GM23338 (cell line): ENCODE measurements around the gene ASPHD2. TPM values are rescaled to one million over a fixed set of nuclear protein-coding genes. Genes with fewer than 3 reads are reported as not detected.

Source experiments
- ATAC-seq: fragments of 200-7000 bp; cut with Tn5 transposase; 3 replicates; pipeline ENCODE4 v1.9.1; 2020
- DNase-seq: peaks from one replicate; pipeline ENCODE4 v3.0.0-alpha.2; 2015; ENCODE audit warnings: low spot score
- H2AFZ ChIP-seq: fragments of 200-600 bp; sonication (generic); 2 replicates; pipeline ENCODE4 v1.8.0; 2016; ENCODE audit warnings: antibody characterized with exemption, mild to moderate bottlenecking, moderate library complexity
- H3F3A ChIP-seq: fragments of 200-600 bp; sonication (generic); replicated peaks from 2 replicates; pipeline ENCODE4 v1.8.0; 2017; ENCODE audit warnings: antibody characterized with exemption, mixed run types, low read depth
- H3K27ac ChIP-seq: fragments of 200-600 bp; sonication (generic); 2 replicates; pipeline ENCODE4 v1.6.1; 2016; ENCODE audit warnings: low read depth
- H3K27me3 ChIP-seq: fragments of 200-600 bp; sonication (generic); 2 replicates; pipeline ENCODE4 v1.8.0; 2016; ENCODE audit warnings: mild to moderate bottlenecking, mixed run types, moderate library complexity; ENCODE audit not compliant: insufficient read depth
- H3K36me3 ChIP-seq: fragments of 200-600 bp; sonication (generic); 2 replicates; pipeline ENCODE4 v1.8.0; 2016; ENCODE audit warnings: mild to moderate bottlenecking; ENCODE audit not compliant: insufficient read depth
- H3K4me1 ChIP-seq: fragments of 200-600 bp; sonication (generic); 2 replicates; pipeline ENCODE4 v1.8.0; 2016; ENCODE audit warnings: mild to moderate bottlenecking, moderate library complexity; ENCODE audit not compliant: insufficient read depth
- H3K4me2 ChIP-seq: fragments of 200-600 bp; sonication (generic); 2 replicates; pipeline ENCODE4 v1.7.1; 2017; ENCODE audit warnings: mixed run types
- H3K4me3 ChIP-seq: fragments of 200-600 bp; sonication (generic); 2 replicates; pipeline ENCODE4 v1.6.1; 2016; ENCODE audit warnings: mixed run types
- H3K79me2 ChIP-seq: fragments of 200-600 bp; sonication (generic); replicated peaks from 2 replicates; pipeline ENCODE4 v1.8.0; 2017; ENCODE audit warnings: mild to moderate bottlenecking; ENCODE audit not compliant: insufficient read depth
- H3K9me2 ChIP-seq: fragments of 200-600 bp; sonication (generic); 2 replicates; pipeline ENCODE4 v1.8.0; 2017; ENCODE audit not compliant: insufficient read depth
- H4K20me1 ChIP-seq: fragments of 200-600 bp; sonication (generic); replicated peaks from 2 replicates; pipeline ENCODE4 v1.8.0; 2017; ENCODE audit warnings: mild to moderate bottlenecking; ENCODE audit not compliant: insufficient read depth
- H3K27ac Mint-ChIP-seq: 2 replicates; pipeline ENCODE4 v1.8.0; 2020; ENCODE audit warnings: inconsistent platforms, mild to moderate bottlenecking, moderate library complexity, mixed read lengths
- H3K27me3 Mint-ChIP-seq: 3 replicates; pipeline ENCODE4 v1.8.0; 2022; ENCODE audit warnings: low read depth, mild to moderate bottlenecking, moderate library complexity, mixed read lengths, inconsistent platforms; ENCODE audit not compliant: insufficient read depth, poor library complexity
- H3K36me3 Mint-ChIP-seq: 3 replicates; pipeline ENCODE4 v1.8.0; 2021; ENCODE audit warnings: low read depth, mild to moderate bottlenecking, inconsistent platforms, moderate library complexity, mixed read lengths
- H3K4me1 Mint-ChIP-seq: 3 replicates; pipeline ENCODE4 v1.8.0; 2020; ENCODE audit warnings: mild to moderate bottlenecking, inconsistent platforms, mixed read lengths
- H3K4me3 Mint-ChIP-seq: 3 replicates; pipeline ENCODE4 v1.8.0; 2021; ENCODE audit warnings: moderate library complexity, mild to moderate bottlenecking, inconsistent platforms, mixed read lengths
- H3K9me3 Mint-ChIP-seq: 3 replicates; pipeline ENCODE4 v1.8.0; 2020; ENCODE audit warnings: moderate library complexity, mild to moderate bottlenecking, inconsistent platforms, mixed read lengths
- CREB1 ChIP-seq: fragments of 250-450 bp; sonication (Bioruptor Pico); IDR thresholded peaks from 2 replicates; pipeline ENCODE4 v1.5.0; 2020; ENCODE audit warnings: low read depth, mild to moderate bottlenecking, moderate library complexity
- CTCF ChIP-seq, 2 experiments: fragments of 200-600 bp in 1 of 2; sonication (generic) in 1 of 2; conservative IDR thresholded peaks; 2 replicates each; pipeline versions ENCODE4 v1.5.1 to v1.6.1; 2016 to 2017; ENCODE audit warnings: antibody characterized with exemption in 2 of 2, low read depth in 2 of 2, mild to moderate bottlenecking in 2 of 2, moderate library complexity in 1 of 2
- ETS1 ChIP-seq: IDR thresholded peaks from 2 replicates; pipeline ENCODE4 v1.6.1; 2016; ENCODE audit warnings: antibody characterized with exemption
- EZH2 ChIP-seq: fragments of 200-600 bp; sonication (generic); IDR thresholded peaks from one replicate; pipeline ENCODE4 v1.8.0; 2017; ENCODE audit warnings: antibody characterized with exemption, mild to moderate bottlenecking, low read depth; ENCODE audit not compliant: unreplicated experiment
- EZH2phosphoT487 ChIP-seq: fragments of 200-600 bp; sonication (generic); IDR thresholded peaks from one replicate; pipeline ENCODE4 v1.8.1; 2018; ENCODE audit warnings: antibody characterized with exemption; ENCODE audit not compliant: unreplicated experiment
- JUNB ChIP-seq: IDR thresholded peaks from one replicate; pipeline ENCODE4 v1.6.1; 2016; ENCODE audit warnings: antibody characterized with exemption; ENCODE audit not compliant: unreplicated experiment
- NANOG ChIP-seq: IDR thresholded peaks from 2 replicates; pipeline ENCODE4 v1.6.1; 2016; ENCODE audit warnings: antibody characterized with exemption, borderline replicate concordance
- POLR2AphosphoS5 ChIP-seq: IDR thresholded peaks from 2 replicates; pipeline ENCODE4 v1.6.1; 2016; ENCODE audit warnings: antibody characterized with exemption, low read depth
- REST ChIP-seq: IDR thresholded peaks from one replicate; pipeline ENCODE4 v1.6.1; 2018; ENCODE audit warnings: antibody characterized with exemption; ENCODE audit not compliant: unreplicated experiment
- STAT1 ChIP-seq: IDR thresholded peaks from one replicate; pipeline ENCODE4 v1.6.1; 2016; ENCODE audit warnings: antibody characterized with exemption; ENCODE audit not compliant: unreplicated experiment
- ZNF114 ChIP-seq: fragments of 250-450 bp; sonication (Bioruptor Pico); IDR thresholded peaks from 2 replicates; pipeline ENCODE4 v1.5.0; 2020; ENCODE audit warnings: mild to moderate bottlenecking, moderate library complexity
- ZNF331 ChIP-seq: fragments of 250-450 bp; sonication (Bioruptor Pico); IDR thresholded peaks from 2 replicates; pipeline ENCODE4 v1.5.0; 2020; ENCODE audit warnings: low read depth, mild to moderate bottlenecking, moderate library complexity
- ZNF462 ChIP-seq: fragments of 250-450 bp; sonication (Bioruptor Pico); IDR thresholded peaks from 2 replicates; pipeline ENCODE4 v1.5.0; 2020; ENCODE audit warnings: mild to moderate bottlenecking, moderate library complexity
- polyA plus RNA-seq: library from polyadenylated mRNA; unstranded; fragments of >200 nt; fragmentation: Nextera tagmentation; extraction: Ambion mirVana; gene quantifications from 2 replicates; pipeline ENCODE4 v1.2.1, GENCODE V29; 2016
- total RNA-seq: library from RNA; depleted of rRNA; stranded (reverse); fragments of >200 nt; shearing (Covaris generic); gene quantifications from 2 replicates; pipeline ENCODE4 v1.2.3, GENCODE V29; 2014

Gene ASPHD2
- total and polyA plus RNA-seq, 2 experiments from 2014 or later = 6.0 to 9.3 TPM

- no peak overlapping the region for H3K4me3 ChIP-seq
- no peak overlapping the region for H3K27ac Mint-ChIP-seq
- H3K36me3 ChIP-seq = peaks cover 40% of the 10 kb centered on the region
- no peaks in the 10 kb centered on the region for H3F3A ChIP-seq
- no peaks in the 10 kb centered on the region for H3K79me2 ChIP-seq
- ATAC-seq (no peak), DNase-seq (no peak)
- H3K4me2 ChIP-seq = no peak overlapping the region
- H3K27me3 Mint-ChIP-seq = peaks cover 2% of the 10 kb centered on the region
- no peaks in the 10 kb centered on the region for H3K9me3 Mint-ChIP-seq
- no peak for TF ChIP-seq CREB1 (CRISPR knock-in tag)
- no peak for TF ChIP-seq ZNF462 (CRISPR knock-in tag)
- TF ChIP-seq JUNB = no peak
- no peak for TF ChIP-seq CTCF (conservative IDR thresholded peaks at IDR 0.05; ENCODE audit: low read depth in 2 of 2)
- no peak for TF ChIP-seq NANOG
- TF ChIP-seq STAT1 = no peak
- no peak for TF ChIP-seq EZH2phosphoT487
- TF ChIP-seq ZNF331 (CRISPR knock-in tag) = no peak
- TF ChIP-seq REST = no peak
- no peak for TF ChIP-seq ETS1
- TF ChIP-seq ZNF114 (CRISPR knock-in tag) = no peak
- TF ChIP-seq POLR2AphosphoS5 = no peak
- no peak for TF ChIP-seq EZH2
- no peaks in the 10 kb centered on the region for H3K27me3 ChIP-seq
- no peaks in the 10 kb centered on the region for H3K4me1 ChIP-seq
- peaks cover 76% of the 10 kb centered on the region for H3K36me3 Mint-ChIP-seq
- H3K27ac ChIP-seq = no peak overlapping the region
- no peaks in the 10 kb centered on the region for H3K9me2 ChIP-seq
- no peak overlapping the region for H3K4me3 Mint-ChIP-seq
- H2AFZ ChIP-seq = no peak overlapping the region
- H4K20me1 ChIP-seq = no peaks in the 10 kb centered on the region; the same call in none of the 2 replicates
- H3K4me1 Mint-ChIP-seq = peaks cover 6% of the 10 kb centered on the region; the same call in 2 of the 3 replicates
These were observed 37.1 kb downstream of the ASPHD2 start for GRCh38 chr22:26466196-26466595.
